GM10248 (cell line): ENCODE data around the gene SLC6A3.

Source experiments
- CTCF ChIA-PET: fragments of 300-600 bp; sonication (Branson Sonifier 250); formaldehyde crosslinking; extraction: SDS; loops from one replicate; lab custom pipeline; 2021; ENCODE audit warnings: antibody characterized with exemption; lab: Yijun Ruan, JAX
- POLR2A ChIA-PET: fragments of 350-650 bp; sonication (Branson Sonifier 250); formaldehyde crosslinking; extraction: SDS; loops from one replicate; lab custom pipeline; 2020; ENCODE audit warnings: antibody characterized with exemption; lab: Yijun Ruan, JAX
- DNase-seq: peaks from one replicate; pipeline ENCODE4 v3.0.0; 2012; ENCODE audit errors: extremely low spot score
- TF ChIP-seq, protein P1 (sequence below): IDR thresholded peaks from 2 replicates; pipeline ENCODE4 v1.5.1; 2012; ENCODE audit warnings: mild to moderate bottlenecking, low read depth; ENCODE audit errors: extremely low read depth, missing control alignments, control extremely low read depth

SLC6A3 gene

DNA sequence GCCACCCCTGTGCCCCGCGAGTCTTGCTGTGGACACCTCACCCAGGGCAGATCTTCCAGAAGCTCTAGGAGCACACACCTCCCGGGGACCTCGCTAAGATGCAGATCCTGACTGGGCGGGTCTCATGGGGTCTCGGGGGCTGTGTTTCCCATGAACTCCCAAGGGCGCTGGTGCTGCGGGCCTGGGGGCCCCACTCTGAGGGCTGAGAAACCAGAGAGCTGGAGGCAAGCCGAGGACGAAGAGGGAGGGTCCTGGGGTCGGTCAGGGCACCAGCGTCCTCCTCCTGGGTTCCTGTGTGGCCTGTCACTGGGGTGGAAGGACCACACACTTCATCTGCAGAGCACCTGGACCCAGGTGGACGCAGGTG is 30.2 kb downstream of the SLC6A3 start:
- TF ChIP-seq, protein P1, sequence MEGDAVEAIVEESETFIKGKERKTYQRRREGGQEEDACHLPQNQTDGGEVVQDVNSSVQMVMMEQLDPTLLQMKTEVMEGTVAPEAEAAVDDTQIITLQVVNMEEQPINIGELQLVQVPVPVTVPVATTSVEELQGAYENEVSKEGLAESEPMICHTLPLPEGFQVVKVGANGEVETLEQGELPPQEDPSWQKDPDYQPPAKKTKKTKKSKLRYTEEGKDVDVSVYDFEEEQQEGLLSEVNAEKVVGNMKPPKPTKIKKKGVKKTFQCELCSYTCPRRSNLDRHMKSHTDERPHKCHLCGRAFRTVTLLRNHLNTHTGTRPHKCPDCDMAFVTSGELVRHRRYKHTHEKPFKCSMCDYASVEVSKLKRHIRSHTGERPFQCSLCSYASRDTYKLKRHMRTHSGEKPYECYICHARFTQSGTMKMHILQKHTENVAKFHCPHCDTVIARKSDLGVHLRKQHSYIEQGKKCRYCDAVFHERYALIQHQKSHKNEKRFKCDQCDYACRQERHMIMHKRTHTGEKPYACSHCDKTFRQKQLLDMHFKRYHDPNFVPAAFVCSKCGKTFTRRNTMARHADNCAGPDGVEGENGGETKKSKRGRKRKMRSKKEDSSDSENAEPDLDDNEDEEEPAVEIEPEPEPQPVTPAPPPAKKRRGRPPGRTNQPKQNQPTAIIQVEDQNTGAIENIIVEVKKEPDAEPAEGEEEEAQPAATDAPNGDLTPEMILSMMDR = no peak
- DNase-seq = no peak
- CTCF ChIA-PET = no interaction called here
- POLR2A ChIA-PET = no interaction called here

DNA sequence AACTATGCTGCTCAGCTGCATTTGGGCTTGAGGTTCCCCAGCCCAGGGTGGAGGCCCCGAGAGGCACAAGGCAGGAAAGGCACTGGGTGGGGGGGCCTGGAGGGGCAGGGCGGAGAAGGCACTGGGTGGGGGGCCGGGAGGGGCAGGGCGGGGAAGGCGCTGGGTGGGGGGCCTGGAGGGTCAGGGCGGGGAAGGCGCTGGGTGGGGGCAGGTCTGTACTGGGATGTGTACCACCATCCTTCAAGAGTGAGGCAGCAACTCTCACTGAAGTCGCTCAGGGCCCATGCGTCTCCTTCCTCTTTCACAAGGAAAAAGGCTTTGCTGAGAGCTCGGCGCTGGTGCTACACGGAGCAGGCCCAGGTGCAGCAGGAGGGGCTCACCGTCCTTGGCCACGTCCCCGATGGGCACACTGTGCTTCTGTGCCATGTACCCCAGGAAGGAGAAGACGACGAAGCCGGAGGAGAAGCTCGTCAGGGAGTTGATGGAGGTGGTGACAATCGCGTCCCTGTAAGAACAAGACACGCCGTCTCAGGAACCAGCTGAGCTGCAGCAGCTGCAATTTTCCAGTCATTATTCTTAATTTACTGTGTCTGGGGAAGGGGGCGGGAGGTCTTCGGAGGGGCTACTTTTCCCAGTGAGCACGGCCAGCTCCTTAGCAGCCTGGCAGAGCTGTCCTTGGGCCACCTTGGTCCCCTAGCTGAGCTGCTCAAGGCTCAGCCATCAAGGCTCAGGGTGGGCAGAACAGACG is 30.8 kb downstream of the SLC6A3 start:
- TF ChIP-seq, protein P1 = no peak
- CTCF ChIA-PET = interaction anchor here (1.2 kb wide), 1 partner anchor 22 kb away, joined by 3 read pairs; no protein-coding TSS in a partner anchor
- POLR2A ChIA-PET = no interaction called here
- DNase-seq = peak; percentile 50

DNA sequence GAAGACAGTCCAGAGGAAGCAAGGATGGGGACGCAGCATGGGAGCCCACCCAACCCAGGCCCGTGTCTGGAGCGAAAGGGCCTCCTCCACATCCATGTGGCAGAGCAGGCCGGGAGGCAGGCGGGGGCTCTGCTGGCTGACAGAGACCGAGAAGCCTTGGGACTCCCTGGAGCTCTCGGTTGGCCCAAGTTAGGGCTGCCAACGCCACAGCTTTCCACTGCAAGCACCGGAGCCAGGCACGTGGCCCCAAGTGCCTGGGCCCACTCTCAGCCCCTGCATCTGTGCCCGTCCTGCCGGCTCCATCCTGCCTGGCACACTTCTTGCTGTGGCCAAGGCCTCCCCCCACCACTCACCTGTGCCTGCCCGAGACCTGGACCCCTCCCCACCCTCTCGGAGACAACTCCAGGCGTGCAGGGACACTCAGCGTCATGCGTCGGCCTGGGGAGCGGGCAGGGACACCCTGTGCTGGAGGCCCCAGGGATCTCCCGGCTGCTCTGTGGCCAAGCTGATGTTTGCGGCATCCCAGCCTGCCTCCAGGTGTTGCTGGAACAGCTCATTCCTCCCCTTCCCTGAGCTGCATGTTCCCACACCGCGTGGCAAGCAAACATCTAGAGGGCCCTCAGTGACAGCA is 31.5 kb downstream of the SLC6A3 start:
- ChIA-PET CTCF (interaction anchor here (1.2 kb wide), 1 partner anchor 22 kb away, joined by 3 read pairs; no protein-coding TSS in a partner anchor), POLR2A (no interaction called here)
- TF ChIP-seq, protein P1 = no peak
- no peak for DNase-seq

DNA sequence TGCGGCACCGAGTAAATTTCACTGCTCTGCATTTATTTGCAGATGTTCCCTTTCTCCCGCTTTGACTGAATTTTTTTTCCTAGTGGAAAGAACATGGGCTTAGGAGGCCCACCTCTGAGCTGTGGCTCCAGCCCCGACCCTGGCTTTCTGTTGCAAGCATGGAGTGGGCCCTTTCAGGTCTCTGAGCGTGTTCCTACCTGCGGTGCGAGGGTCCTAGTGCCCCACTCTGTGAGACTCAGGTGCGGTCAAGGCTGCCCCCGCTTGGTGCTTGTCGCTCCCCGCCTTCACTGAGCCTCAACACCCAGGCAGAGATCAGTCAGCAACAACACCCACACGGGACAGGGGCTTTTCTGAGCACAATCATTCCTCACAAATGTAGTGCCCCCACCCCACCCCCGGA is 32.0 kb downstream of the SLC6A3 start:
- TF ChIP-seq, protein P1 = no peak
- POLR2A ChIA-PET = no interaction called here
- DNase-seq = no peak
- CTCF ChIA-PET = interaction anchor here (1.2 kb wide), 1 partner anchor 23 kb away, joined by 3 read pairs; no protein-coding TSS in a partner anchor

DNA sequence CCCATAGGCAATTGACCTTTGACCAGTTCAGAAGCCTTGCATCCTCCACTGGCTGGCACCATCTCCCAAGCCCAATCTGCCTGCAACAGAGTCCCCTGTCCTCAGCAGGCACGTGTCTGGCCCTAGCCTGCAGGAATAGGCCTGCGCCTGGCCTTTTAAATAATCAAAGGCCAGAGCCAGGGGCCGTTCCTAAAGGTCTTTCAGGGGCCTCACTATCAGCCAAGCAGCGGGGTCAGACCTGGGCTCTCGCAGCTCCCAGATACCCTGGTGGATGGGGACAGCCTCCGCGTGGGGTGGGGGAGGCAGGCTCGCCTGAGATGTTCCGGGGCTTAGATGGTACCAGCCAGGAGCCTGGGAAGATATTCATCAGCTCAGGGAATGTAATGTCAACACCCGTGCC is 32.6 kb downstream of the SLC6A3 start:
- no peak for DNase-seq
- CTCF ChIA-PET = no interaction called here
- POLR2A ChIA-PET = no interaction called here
- TF ChIP-seq, protein P1 = no peak

DNA sequence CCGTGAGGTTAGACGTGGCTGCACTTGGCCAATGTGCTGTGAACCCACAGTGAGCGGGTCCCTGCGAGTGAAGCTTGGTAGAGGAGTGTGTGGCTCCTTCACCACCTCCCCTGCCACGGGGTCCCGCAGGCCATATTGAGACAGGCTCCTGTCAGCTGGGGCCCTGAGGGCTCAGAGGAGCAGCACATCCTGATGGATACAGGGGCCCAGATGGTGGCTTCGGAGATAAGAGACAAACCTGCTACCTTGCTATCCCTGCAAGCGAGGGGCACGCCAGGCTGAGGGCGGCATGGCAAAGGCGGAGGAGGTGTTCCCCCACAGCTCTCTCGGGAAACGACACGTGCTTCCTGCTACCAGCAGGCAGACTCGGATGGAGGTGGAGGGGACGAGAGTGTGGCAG is 33.1 kb downstream of the SLC6A3 start:
- no peak for DNase-seq
- POLR2A ChIA-PET = no interaction called here
- CTCF ChIA-PET = no interaction called here
- TF ChIP-seq, protein P1 = no peak
